GM21360 (cell line): ENCODE measurements around the gene GPR139.

Experiments
- ATAC-seq: cut with Tn5 transposase; IDR thresholded peaks from one replicate; pipeline ENCODE4 v1.9.1; 2021; ENCODE audit warnings: mild to moderate bottlenecking, moderate library complexity; ENCODE audit not compliant: unreplicated experiment

GPR139 gene

GRCh38 chr16:20056436-20056835, 17.3 kb downstream of the GPR139 start:
- no peak for ATAC-seq

GRCh38 chr16:20053336-20053735, 20.4 kb downstream of the GPR139 start:
- no peak for ATAC-seq

GRCh38 chr16:20051611-20052010, 22.1 kb downstream of the GPR139 start:
- ATAC-seq = no peak

- ATAC-seq = no peak
Observed at GRCh38 chr16:20051147-20051546, 22.5 kb downstream of the GPR139 start.

- ATAC-seq = no peak
Observed at GRCh38 chr16:20049831-20050230, 23.9 kb downstream of the GPR139 start.

GRCh38 chr16:20045886-20046285, 27.8 kb downstream of the GPR139 start:
- ATAC-seq = no peak

GRCh38 chr16:20042848-20043247, 30.8 kb downstream of the GPR139 start:
- ATAC-seq = no peak

GRCh38 chr16:20041924-20042596, 31.6 kb downstream of the GPR139 start:
- no peak for ATAC-seq

- no peak for ATAC-seq
Observed at GRCh38 chr16:20040011-20040410, 33.7 kb downstream of the GPR139 start.

- no peak for ATAC-seq
Observed at GRCh38 chr16:20029611-20030010, 44.1 kb downstream of the GPR139 start.

- no peak for ATAC-seq
Observed at GRCh38 chr16:20026361-20027072, 47.2 kb downstream of the GPR139 start.

- ATAC-seq = no peak
Observed at GRCh38 chr16:20023190-20023589, 50.5 kb downstream of the GPR139 start.

- no peak for ATAC-seq
Observed at GRCh38 chr16:20020976-20021375, 52.7 kb downstream of the GPR139 start.

GRCh38 chr16:20020083-20020482, 53.6 kb downstream of the GPR139 start:
- no peak for ATAC-seq

- no peak for ATAC-seq
Observed at GRCh38 chr16:20016234-20016633, 57.5 kb downstream of the GPR139 start.

- no peak for ATAC-seq
Observed at GRCh38 chr16:20004931-20005330, 68.8 kb downstream of the GPR139 start.

- no peak for ATAC-seq
Observed at GRCh38 chr16:20002936-20003335, 70.8 kb downstream of the GPR139 start.

GRCh38 chr16:20001856-20002707, 71.6 kb downstream of the GPR139 start:
- ATAC-seq = no peak

- ATAC-seq = no peak
Observed at GRCh38 chr16:19997734-19998133, 76.0 kb downstream of the GPR139 start.

GRCh38 chr16:19997264-19997663, 76.4 kb downstream of the GPR139 start:
- ATAC-seq = no peak

GRCh38 chr16:19994466-19995170, 79.1 kb downstream of the GPR139 start:
- ATAC-seq = no peak
